GM18511 (cell line): ENCODE data around the gene EHD1.
A peak's percentile ranks its signal among the peaks of the same experiment; 100 is the strongest.

Experiments
- ATAC-seq: cut with Tn5 transposase; IDR thresholded peaks from one replicate; pipeline ENCODE4 v1.9.1; 2021; ENCODE audit warnings: mild to moderate bottlenecking, moderate library complexity; ENCODE audit not compliant: unreplicated experiment

The EHD1 gene

GRCh38 chr11:64875369-64876228 is 2.8 kb downstream of the EHD1 start:
- ATAC-seq = no peak

GRCh38 chr11:64874308-64875240 is 3.8 kb downstream of the EHD1 start:
- no peak for ATAC-seq

GRCh38 chr11:64872790-64873488 is 5.5 kb downstream of the EHD1 start:
- ATAC-seq = no peak

GRCh38 chr11:64871492-64871891 is 6.9 kb downstream of the EHD1 start:
- no peak for ATAC-seq

- no peak for ATAC-seq
Observed at GRCh38 chr11:64870893-64871466, 7.4 kb downstream of the EHD1 start.

GRCh38 chr11:64870176-64870892 is 8.1 kb downstream of the EHD1 start:
- no peak for ATAC-seq

GRCh38 chr11:64869571-64870175 is 8.7 kb downstream of the EHD1 start:
- ATAC-seq = no peak

- ATAC-seq = no peak
Observed at GRCh38 chr11:64868904-64869570, 9.4 kb downstream of the EHD1 start.

- ATAC-seq = no peak
Observed at GRCh38 chr11:64867748-64868462, 10.5 kb downstream of the EHD1 start.

- no peak for ATAC-seq
Observed at GRCh38 chr11:64866173-64866491, 12.3 kb downstream of the EHD1 start.

- peak; percentile 60 for ATAC-seq
Observed at GRCh38 chr11:64865286-64866172, 12.9 kb downstream of the EHD1 start.

GRCh38 chr11:64864473-64865285 is 13.7 kb downstream of the EHD1 start:
- ATAC-seq = peak; percentile 23

GRCh38 chr11:64864135-64864472 is 14.3 kb downstream of the EHD1 start:
- ATAC-seq = no peak

GRCh38 chr11:64863391-64864060 is 14.9 kb downstream of the EHD1 start:
- no peak for ATAC-seq

GRCh38 chr11:64862987-64863390 is 15.4 kb downstream of the EHD1 start:
- ATAC-seq = no peak

- no peak for ATAC-seq
Observed at GRCh38 chr11:64861227-64861975, 17.0 kb downstream of the EHD1 start.
